B cell (primary cell): ENCODE results near the gene MAPRE2. TPM values are rescaled to one million over a fixed set of nuclear protein-coding genes. Genes with fewer than 3 reads are reported as not detected.

Source experiments
- ATAC-seq: fragments of 200-7000 bp; cut with Tn5 transposase; one replicate; pipeline ENCODE4 v1.10.0; 2021; ENCODE audit warnings: low read depth, mild to moderate bottlenecking, moderate number of reproducible peaks, moderate library complexity
- CTCF ChIA-PET: fragments of 350-600 bp; sonication (Branson Sonifier 250); formaldehyde crosslinking; loops from one replicate; lab custom pipeline; 2021; ENCODE audit warnings: antibody characterized with exemption, inconsistent platforms; lab: Charles Lee
- POLR2A ChIA-PET: fragments of 350-600 bp; sonication (Branson Sonifier 250); formaldehyde crosslinking; loops from one replicate; lab custom pipeline; 2021; ENCODE audit warnings: antibody characterized with exemption; lab: Charles Lee
- DNase-seq: peaks from one replicate; pipeline ENCODE4 v3.0.0; 2013
- H2AFZ ChIP-seq: 2 replicates; pipeline ENCODE4 v1.6.1; 2012; ENCODE audit warnings: mild to moderate bottlenecking, low read depth, low read length; ENCODE audit not compliant: insufficient read depth, poor library complexity, severe bottlenecking
- H3K27ac ChIP-seq, 2 donors: 1 replicate in 1 of 2; 2 replicates in 1 of 2; pipeline ENCODE4 v1.5.1; 2012 to 2013; ENCODE audit warnings: low read length in 2 of 2, mild to moderate bottlenecking in 2 of 2, moderate library complexity in 1 of 2
- H3K27me3 ChIP-seq, 4 experiments: fragments of 200-600 bp in 1 of 4; sonication (generic) in 1 of 4; replicated peaks in 1 of 4; 1 replicate in 2 of 4; 2 replicates in 2 of 4; pipeline versions ENCODE4 v1.6.1 to v1.7.0; 2013 to 2016; ENCODE audit warnings: low read length in 3 of 4, mild to moderate bottlenecking in 2 of 4, mixed read lengths in 1 of 4, moderate library complexity in 1 of 4; ENCODE audit not compliant: insufficient read depth in 4 of 4, control insufficient read depth in 3 of 4; ENCODE audit errors: control extremely low read depth in 1 of 4
- H3K36me3 ChIP-seq, 2 experiments: replicated peaks in 1 of 2; 1 replicate in 1 of 2; 2 replicates in 1 of 2; pipeline versions ENCODE4 v1.6.1 to v1.7.1; 2013; ENCODE audit warnings: low read length in 1 of 2; ENCODE audit not compliant: insufficient read depth in 2 of 2, control insufficient read depth in 1 of 2; ENCODE audit errors: control extremely low read depth in 1 of 2, extremely low read depth in 1 of 2
- H3K4me1 ChIP-seq, 2 donors: fragments of 200-600 bp in 1 of 2; sonication (generic) in 1 of 2; 1 replicate in 1 of 2; 2 replicates in 1 of 2; pipeline versions ENCODE4 v1.5.1 to v1.6.1; 2013 to 2017; ENCODE audit warnings: low read length in 2 of 2; ENCODE audit not compliant: control insufficient read depth in 2 of 2, insufficient read depth in 2 of 2
- H3K4me2 ChIP-seq: replicated peaks from 2 replicates; pipeline ENCODE3; 2012; ENCODE audit warnings: mild to moderate bottlenecking, low read depth, low read length; ENCODE audit not compliant: poor library complexity, severe bottlenecking
- H3K4me3 ChIP-seq, 5 experiments: fragments of 200-600 bp in 1 of 5; sonication (generic) in 1 of 5; 1 replicate in 3 of 5; 2 replicates in 2 of 5; pipeline versions ENCODE4 v1.5.1 to v1.7.0; 2011 to 2016; ENCODE audit warnings: low read length in 4 of 5, mild to moderate bottlenecking in 4 of 5, low read depth in 2 of 5, control low read depth in 1 of 5, moderate library complexity in 1 of 5; ENCODE audit not compliant: insufficient read depth in 1 of 5; ENCODE audit errors: control extremely low read depth in 1 of 5, extremely low read depth in 1 of 5
- H3K79me2 ChIP-seq: fragments of 200-600 bp; sonication (generic); one replicate; pipeline ENCODE4 v1.6.0; 2016; ENCODE audit warnings: low read length; ENCODE audit not compliant: control insufficient read depth, insufficient read depth
- H3K9ac ChIP-seq: fragments of 200-600 bp; sonication (generic); 2 replicates; pipeline ENCODE4 v1.6.1; 2017; ENCODE audit warnings: mild to moderate bottlenecking, low read length, moderate library complexity
- H3K9me3 ChIP-seq, 3 donors: one replicate each; pipeline versions ENCODE4 v1.6.1 to v1.7.1; 2013; ENCODE audit warnings: low read length in 2 of 3; ENCODE audit not compliant: control insufficient read depth in 2 of 3, insufficient read depth in 1 of 3; ENCODE audit errors: control extremely low read depth in 1 of 3
- H4K20me1 ChIP-seq: 2 replicates; pipeline ENCODE4 v1.6.0; 2012; ENCODE audit warnings: mild to moderate bottlenecking, low read length; ENCODE audit not compliant: insufficient read depth, control insufficient read depth, poor library complexity, severe bottlenecking
- H3K27ac Mint-ChIP-seq: one replicate; pipeline ENCODE4 v1.8.0; 2021; ENCODE audit warnings: mixed read lengths
- H3K27me3 Mint-ChIP-seq: one replicate; pipeline ENCODE4 v1.8.0; 2021; ENCODE audit warnings: mixed read lengths
- H3K4me1 Mint-ChIP-seq: one replicate; pipeline ENCODE4 v1.8.0; 2021; ENCODE audit warnings: mixed read lengths
- H3K4me3 Mint-ChIP-seq: one replicate; pipeline ENCODE4 v1.8.0; 2021; ENCODE audit warnings: mixed read lengths
- H3K9me3 Mint-ChIP-seq: one replicate; pipeline ENCODE4 v1.8.0; 2022; ENCODE audit warnings: mixed read lengths; ENCODE audit not compliant: insufficient read depth
- CTCF ChIP-seq: fragments of 200-600 bp; IDR thresholded peaks from one replicate; pipeline ENCODE4 v1.8.0; 2022; ENCODE audit warnings: antibody characterized with exemption, mild to moderate bottlenecking
- EZH2 ChIP-seq: IDR thresholded peaks from 2 replicates; pipeline ENCODE4 v1.6.1; 2012; ENCODE audit warnings: borderline replicate concordance, low read depth, mild to moderate bottlenecking, moderate library complexity, low read length; ENCODE audit not compliant: insufficient read depth, poor library complexity, severe bottlenecking
- WGBS: methylation state at CpG from one replicate; pipeline ENCODE4 v1.1.5; 2013; ENCODE audit warnings: missing lambda C conversion rate; ENCODE audit not compliant: insufficient coverage; 5-methylcytosine and 5-hydroxymethylcytosine counted together
- intact Hi-C: fragments of 100-400 bp; cut with micrococcal nuclease; formaldehyde crosslinking; loops from one replicate; pipeline ENCODE4 v1.10.0; 2022
- polyA plus RNA-seq: library from polyadenylated mRNA; depleted of rRNA; stranded (reverse); fragments of >200 nt; gene quantifications from 2 replicates; pipeline ENCODE4 v1.2.3, GENCODE V29; 2012
- total RNA-seq, 2 donors: library from RNA; stranded (reverse); fragments of 120-200 nt in 1 of 2; gene quantifications; 1 replicate in 1 of 2; 2 replicates in 1 of 2; pipeline versions ENCODE4 v1.2.3 to v1.2.4, GENCODE V29; 2013 to 2022

Gene MAPRE2
- total and polyA plus RNA-seq, 2 donors (not counting 1 experiment from before 2014, with no cell fraction given) = 36.7 to 63.3 TPM

- H3K27me3 ChIP-seq = no peaks in the 10 kb centered on the region
- Mint-ChIP-seq H3K27me3 (no peaks in the 10 kb centered on the region), H3K4me1 (peaks cover 67% of the 10 kb centered on the region), H3K4me3 (no peak overlapping the region), H3K27ac (no peak overlapping the region), H3K9me3 (no peaks in the 10 kb centered on the region)
- no peak overlapping the region for H3K27ac ChIP-seq
- ATAC-seq (no peak), DNase-seq (no peak)
- H3K9me3 ChIP-seq = no peaks in the 10 kb centered on the region
- peaks cover 20 to 27% of the 10 kb centered on the region in 2 donors for H3K4me1 ChIP-seq
- TF ChIP-seq EZH2 = no peak
- TF ChIP-seq CTCF = no peak
- H2AFZ ChIP-seq = no peak overlapping the region
- intact Hi-C loops = loop anchor here (5.0 kb wide), 1 partner anchor 34 kb away; no protein-coding TSS in a partner anchor
- peaks cover 0 to 12% of the 10 kb centered on the region in 2 experiments for H3K36me3 ChIP-seq
- H4K20me1 ChIP-seq = peaks cover 84% of the 10 kb centered on the region
- 99% methylated on average over 6 of the region's 7 CpGs for WGBS
- peaks cover 84% of the 10 kb centered on the region for H3K79me2 ChIP-seq
- H3K4me2 ChIP-seq = no peak overlapping the region
- ChIA-PET CTCF (interaction anchor here (10.7 kb wide), 1 partner anchor 90 kb away, joined by 75 read pairs; no protein-coding TSS in a partner anchor), POLR2A (no interaction called here)
- no peak overlapping the region for H3K9ac ChIP-seq
- H3K4me3 ChIP-seq = no peak overlapping the region
These were observed 76.8 kb downstream of the MAPRE2 start for GRCh38 chr18:35117951-35118411.

GRCh38 chr18:35118641-35119040 lies 77.4 kb downstream of the MAPRE2 start:
- H4K20me1 ChIP-seq = peaks cover 84% of the 10 kb centered on the region
- no peak for DNase-seq
- H3K79me2 ChIP-seq = peaks cover 86% of the 10 kb centered on the region
- TF ChIP-seq CTCF (no peak), EZH2 (no peak)
- no peaks in the 10 kb centered on the region for H3K27me3 ChIP-seq
- Mint-ChIP-seq H3K4me3 (no peak overlapping the region), H3K27ac (no peak overlapping the region), H3K4me1 (peaks cover 68% of the 10 kb centered on the region), H3K9me3 (no peaks in the 10 kb centered on the region), H3K27me3 (no peaks in the 10 kb centered on the region)
- intact Hi-C loops = loop anchor here (5.0 kb wide), 1 partner anchor 34 kb away; no protein-coding TSS in a partner anchor
- no peak overlapping the region for H3K27ac ChIP-seq
- ChIA-PET CTCF (interaction anchor here (10.7 kb wide), 1 partner anchor 91 kb away, joined by 75 read pairs; no protein-coding TSS in a partner anchor), POLR2A (no interaction called here)
- H3K9ac ChIP-seq = no peak overlapping the region
- no peak overlapping the region for H2AFZ ChIP-seq
- WGBS = 92% methylated on average over 3 of the region's 3 CpGs
- H3K4me1 ChIP-seq = peaks cover 17 to 23% of the 10 kb centered on the region in 2 donors
- peaks cover 0 to 6% (median 3%) of the 10 kb centered on the region in 3 donors for H3K9me3 ChIP-seq
- H3K36me3 ChIP-seq = peaks cover 0 to 12% of the 10 kb centered on the region in 2 experiments
- H3K4me2 ChIP-seq = no peak overlapping the region
- no peak overlapping the region for H3K4me3 ChIP-seq
- no peak for ATAC-seq
